Right lobe of liver (tissue), 4 donors: ENCODE measurements around the gene FIGN.

Source experiments
- CTCF ChIP-seq, 4 donors: fragments of 200-600 bp in 3 of 4; fragments of 450-650 bp in 1 of 4; IDR thresholded peaks; one replicate each; pipeline versions ENCODE4 v1.5.1 to v1.8.0; 2016 to 2022; ENCODE audit warnings: antibody characterized with exemption in 4 of 4, mild to moderate bottlenecking in 2 of 4
- POLR2A ChIP-seq: fragments of 450-650 bp; IDR thresholded peaks from one replicate; pipeline ENCODE4 v1.6.1; 2017; ENCODE audit warnings: antibody characterized with exemption, mild to moderate bottlenecking
- donor health status: DM: no; HTN: no; CAD: no.
- donor health status: DM: no; HTN: no; CAD: no.
- donor health status: DM: no; HTN: yes; CAD: no.

GRCh38 chr2:163662141-163662780, 73.5 kb downstream of the FIGN start:
- TF ChIP-seq CTCF (IDR thresholded peaks at IDR 0.05), result no peak
- no peak for TF ChIP-seq POLR2A
